ENCODE measurements around the gene CDH5. TPM values are rescaled to one million over a fixed set of nuclear protein-coding genes. Genes with fewer than 3 reads are reported as not detected.

Gene CDH5
- total and polyA plus RNA-seq, 9 donors, result 6.0 to 36.8 (median 13.4) TPM

DNA sequence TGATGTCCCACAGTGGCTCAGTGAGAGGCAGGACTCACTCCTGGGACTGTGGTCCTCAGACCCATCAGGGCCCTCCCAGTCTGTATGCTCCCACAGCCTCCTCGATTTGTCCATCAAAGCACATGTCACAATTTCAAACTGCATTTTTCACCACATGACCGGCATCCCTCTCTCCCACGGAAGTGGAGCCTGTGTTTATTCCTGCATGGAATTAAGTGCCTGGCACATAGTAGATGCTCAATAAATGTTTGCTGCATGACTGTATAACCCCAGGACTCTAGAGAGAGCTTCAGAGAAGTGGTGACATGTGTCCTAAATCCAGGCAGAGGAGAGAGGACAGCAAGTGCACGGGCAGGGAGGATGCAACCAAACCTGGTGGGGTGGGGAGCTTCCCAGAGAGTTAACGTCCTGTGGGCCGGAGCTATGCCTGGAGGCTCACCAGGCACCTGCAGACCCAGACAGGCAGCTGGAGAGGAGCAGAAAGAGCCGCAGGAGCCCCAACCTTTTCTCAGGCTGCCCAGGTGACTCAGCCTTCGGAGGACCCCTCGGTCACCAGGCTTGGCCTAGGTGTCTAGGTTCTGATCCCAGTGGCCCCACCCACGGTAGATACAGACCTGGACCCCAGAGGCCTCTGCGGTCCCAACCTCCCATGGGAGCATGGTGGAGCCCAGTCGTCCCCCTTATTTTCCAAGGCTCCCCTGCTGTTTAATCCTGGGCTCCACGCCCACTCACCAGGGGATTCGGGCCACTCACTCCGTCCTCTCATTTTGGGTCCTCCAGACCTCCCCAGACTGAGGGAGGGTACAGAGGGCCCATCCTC lies 5.8 kb downstream of the CDH5 start:
- DNase-seq, result no peak
- intact Hi-C loops (cut with DNase I), result no loop called here
- no peak for TF ChIP-seq POLR2A (IDR thresholded peaks at IDR 0.05)
- no peak for TF ChIP-seq EP300 (IDR thresholded peaks at IDR 0.05)
- H3K9me3 ChIP-seq, result no peaks in the 10 kb centered on the region
- no peak overlapping the region for H3K27ac ChIP-seq
- H3K27me3 ChIP-seq, result no peaks in the 10 kb centered on the region
- no peaks in the 10 kb centered on the region for H3K36me3 ChIP-seq
- WGBS, 3 donors, result 88 to 91% (median 90%) methylated on average over 15 of the region's 15 CpGs
- peaks cover 4% of the 10 kb centered on the region for H3K4me1 ChIP-seq (ENCODE audit: insufficient read depth)
- no peak overlapping the region for H3K4me3 ChIP-seq

DNA sequence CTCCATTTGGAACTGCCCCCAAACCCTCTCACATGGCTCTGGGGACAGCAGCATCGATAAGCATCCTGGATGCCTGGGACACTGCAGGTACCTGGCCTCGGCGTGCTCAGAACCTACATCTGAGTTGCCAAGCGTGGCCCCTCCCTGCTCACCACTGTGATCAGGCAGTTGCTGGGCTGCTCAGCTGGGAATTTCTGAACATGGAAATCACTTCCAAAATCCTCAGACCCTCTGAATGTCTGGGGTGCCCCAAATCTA lies 6.3 kb downstream of the CDH5 start:
- H3K36me3 ChIP-seq, result no peaks in the 10 kb centered on the region
- no peaks in the 10 kb centered on the region for H3K27me3 ChIP-seq
- H3K4me1 ChIP-seq (ENCODE audit: insufficient read depth), result peaks cover 3% of the 10 kb centered on the region
- no peak for DNase-seq
- H3K27ac ChIP-seq, result no peak overlapping the region
- no peaks in the 10 kb centered on the region for H3K9me3 ChIP-seq
- intact Hi-C loops (cut with DNase I), result no loop called here
- TF ChIP-seq POLR2A (IDR thresholded peaks at IDR 0.05), result no peak
- no peak for TF ChIP-seq CTCF (IDR thresholded peaks at IDR 0.05)
- H3K4me3 ChIP-seq, result no peak overlapping the region
- WGBS, 3 donors, result 91 to 94% (median 93%) methylated on average over 4 of the region's 4 CpGs

DNA sequence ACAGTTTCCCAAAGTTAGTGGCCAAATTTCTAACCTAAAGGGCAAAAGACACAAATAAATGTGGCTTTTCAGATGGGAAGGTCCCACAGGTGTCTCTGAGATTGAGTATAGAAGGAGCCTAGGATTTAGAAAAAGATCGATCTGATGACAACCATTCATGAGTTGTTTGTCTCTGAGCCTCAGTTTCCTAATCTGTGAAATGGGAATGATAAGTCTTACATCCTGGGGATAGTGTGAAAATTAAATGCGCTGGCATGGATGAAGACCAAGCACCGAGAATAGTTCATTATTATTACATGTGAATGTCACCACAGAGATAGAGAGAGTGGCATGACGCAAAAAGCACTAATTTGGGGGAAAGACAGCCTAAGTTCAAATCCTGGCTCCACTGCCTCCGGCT lies 7.2 kb downstream of the CDH5 start:
- no peak for DNase-seq
- Histone ChIP-seq H3K9me3 (no peaks in the 10 kb centered on the region), H3K4me3 (no peak overlapping the region), H3K27me3 (no peaks in the 10 kb centered on the region), H3K27ac (no peak overlapping the region), H3K36me3 (no peaks in the 10 kb centered on the region), H3K4me1 (ENCODE audit: insufficient read depth) (peaks cover 3% of the 10 kb centered on the region)
- intact Hi-C loops (cut with DNase I), result no loop called here
- WGBS, 3 donors, result 89 to 92% (median 90%) methylated on average over 5 of the region's 5 CpGs
- TF ChIP-seq POLR2A (IDR thresholded peaks at IDR 0.05), result no peak
- no peak for TF ChIP-seq EP300 (IDR thresholded peaks at IDR 0.05)
- no peak for TF ChIP-seq CTCF (IDR thresholded peaks at IDR 0.05)

DNA sequence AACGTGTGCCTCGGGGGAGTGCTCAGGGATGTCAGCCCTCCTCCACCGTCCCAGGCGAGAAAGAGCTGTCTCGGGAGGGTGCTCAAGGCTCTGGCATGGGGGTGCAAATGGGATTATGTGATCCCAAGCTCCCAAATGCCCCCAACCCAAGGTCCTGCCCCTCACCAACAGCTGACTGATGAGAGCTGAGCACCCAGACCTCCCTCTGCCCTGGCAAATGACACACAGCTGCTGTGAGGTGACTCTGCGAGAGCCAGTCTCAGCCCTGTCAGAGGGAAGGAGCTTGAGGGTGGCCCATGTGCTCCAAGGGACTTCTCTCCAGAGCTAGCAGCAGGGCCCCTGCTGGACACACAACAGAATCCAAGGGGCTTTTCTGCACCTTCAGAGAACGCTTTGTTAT lies 7.7 kb downstream of the CDH5 start:
- 71 to 83% (median 73%) methylated on average over 7 of the region's 7 CpGs for WGBS, 3 donors
- Histone ChIP-seq H3K9me3 (no peaks in the 10 kb centered on the region), H3K4me1 (ENCODE audit: insufficient read depth) (peaks cover 3% of the 10 kb centered on the region), H3K4me3 (no peak overlapping the region), H3K27me3 (no peaks in the 10 kb centered on the region), H3K27ac (no peak overlapping the region), H3K36me3 (no peaks in the 10 kb centered on the region)
- no peak for DNase-seq
- intact Hi-C loops (cut with DNase I), result no loop called here
- TF ChIP-seq CTCF (IDR thresholded peaks at IDR 0.05) (no peak), POLR2A (IDR thresholded peaks at IDR 0.05) (no peak), EP300 (IDR thresholded peaks at IDR 0.05) (no peak)

DNA sequence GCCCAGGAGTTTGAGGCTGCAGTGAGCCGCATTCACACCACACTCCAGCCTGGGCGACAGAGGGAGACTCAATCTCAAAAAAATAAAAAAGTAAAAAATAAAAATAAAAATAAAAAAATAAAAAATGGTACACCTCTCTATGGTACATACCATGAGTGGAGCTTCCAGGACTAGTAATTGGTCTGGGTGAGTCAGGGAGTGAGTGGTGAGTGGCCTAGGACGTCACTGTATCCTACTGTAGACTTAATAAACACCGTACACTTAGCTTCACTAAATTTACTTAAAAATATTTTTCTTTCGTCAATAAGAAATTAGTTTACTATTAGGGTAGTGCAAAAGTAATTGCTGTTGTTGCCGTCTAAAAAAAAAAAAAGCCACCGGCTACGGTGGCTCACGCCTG lies 9.0 kb downstream of the CDH5 start:
- H3K27ac ChIP-seq, result no peak overlapping the region
- intact Hi-C loops (cut with DNase I), result no loop called here
- 83 to 95% (median 87%) methylated on average over 9 of the region's 9 CpGs for WGBS, 3 donors

More for the DNA sequence above, 9.0 kb downstream of the CDH5 start:
- DNase-seq, result no peak
- no peak overlapping the region for H3K4me3 ChIP-seq
- no peaks in the 10 kb centered on the region for H3K36me3 ChIP-seq
- no peaks in the 10 kb centered on the region for H3K9me3 ChIP-seq
- no peaks in the 10 kb centered on the region for H3K27me3 ChIP-seq
- TF ChIP-seq POLR2A (IDR thresholded peaks at IDR 0.05) (no peak), CTCF (IDR thresholded peaks at IDR 0.05) (no peak), EP300 (IDR thresholded peaks at IDR 0.05) (no peak)
- H3K4me1 ChIP-seq (ENCODE audit: insufficient read depth), result peaks cover 3% of the 10 kb centered on the region
